Measurements from ENCODE around the gene CINP.
"Not testable (repeated sequence)": the region's sequence is repeated elsewhere in the genome, so short reads cannot be mapped to it uniquely, and the experiment has no call there.

Gene CINP

GRCh38 chr14:102353126-102353619, 9.5 kb downstream of the CINP start:
- no peaks in the 10 kb centered on the region for H3K9me3 Mint-ChIP-seq
- no peak for DNase-seq
- peaks cover 4% of the 10 kb centered on the region for H3K27me3 Mint-ChIP-seq (ENCODE audit: low read depth, poor library complexity)
- H3K36me3 Mint-ChIP-seq (ENCODE audit: low read depth): peaks cover 66% of the 10 kb centered on the region
- no peaks in the 10 kb centered on the region for H3K4me1 Mint-ChIP-seq
- TF ChIP-seq, protein P1, sequence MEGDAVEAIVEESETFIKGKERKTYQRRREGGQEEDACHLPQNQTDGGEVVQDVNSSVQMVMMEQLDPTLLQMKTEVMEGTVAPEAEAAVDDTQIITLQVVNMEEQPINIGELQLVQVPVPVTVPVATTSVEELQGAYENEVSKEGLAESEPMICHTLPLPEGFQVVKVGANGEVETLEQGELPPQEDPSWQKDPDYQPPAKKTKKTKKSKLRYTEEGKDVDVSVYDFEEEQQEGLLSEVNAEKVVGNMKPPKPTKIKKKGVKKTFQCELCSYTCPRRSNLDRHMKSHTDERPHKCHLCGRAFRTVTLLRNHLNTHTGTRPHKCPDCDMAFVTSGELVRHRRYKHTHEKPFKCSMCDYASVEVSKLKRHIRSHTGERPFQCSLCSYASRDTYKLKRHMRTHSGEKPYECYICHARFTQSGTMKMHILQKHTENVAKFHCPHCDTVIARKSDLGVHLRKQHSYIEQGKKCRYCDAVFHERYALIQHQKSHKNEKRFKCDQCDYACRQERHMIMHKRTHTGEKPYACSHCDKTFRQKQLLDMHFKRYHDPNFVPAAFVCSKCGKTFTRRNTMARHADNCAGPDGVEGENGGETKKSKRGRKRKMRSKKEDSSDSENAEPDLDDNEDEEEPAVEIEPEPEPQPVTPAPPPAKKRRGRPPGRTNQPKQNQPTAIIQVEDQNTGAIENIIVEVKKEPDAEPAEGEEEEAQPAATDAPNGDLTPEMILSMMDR (IDR thresholded peaks at IDR 0.05): no peak
- H3K4me3 Mint-ChIP-seq: no peak overlapping the region
- no peak overlapping the region for H3K27ac Mint-ChIP-seq

GRCh38 chr14:102352213-102352612, 10.5 kb downstream of the CINP start:
- Mint-ChIP-seq H3K9me3 (no peaks in the 10 kb centered on the region), H3K27me3 (ENCODE audit: low read depth, poor library complexity) (peaks cover 4% of the 10 kb centered on the region), H3K4me1 (no peaks in the 10 kb centered on the region), H3K36me3 (ENCODE audit: low read depth) (peaks cover 64% of the 10 kb centered on the region), H3K4me3 (no peak overlapping the region), H3K27ac (peak overlapping the region; percentile 45)
- TF ChIP-seq, protein P1 (IDR thresholded peaks at IDR 0.05): no peak
- DNase-seq: no peak

GRCh38 chr14:102351593-102351992, 11.1 kb downstream of the CINP start:
- not testable (repeated sequence) for DNase-seq; H3K4me3 Mint-ChIP-seq; H3K27me3 Mint-ChIP-seq (ENCODE audit: low read depth, poor library complexity); H3K27ac Mint-ChIP-seq; H3K4me1 Mint-ChIP-seq; H3K9me3 Mint-ChIP-seq
- peaks cover 63% of the 10 kb centered on the region for H3K36me3 Mint-ChIP-seq (ENCODE audit: low read depth)

- Mint-ChIP-seq H3K27ac (peak overlapping the region; percentile 32), H3K9me3 (no peaks in the 10 kb centered on the region), H3K27me3 (ENCODE audit: low read depth, poor library complexity) (peaks cover 4% of the 10 kb centered on the region), H3K4me1 (no peaks in the 10 kb centered on the region), H3K36me3 (ENCODE audit: low read depth) (peaks cover 61% of the 10 kb centered on the region), H3K4me3 (no peak overlapping the region)
- TF ChIP-seq, protein P1 (IDR thresholded peaks at IDR 0.05): no peak
- no peak for DNase-seq
These were observed 11.7 kb downstream of the CINP start for GRCh38 chr14:102351023-102351422.

GRCh38 chr14:102348376-102348775, 14.3 kb downstream of the CINP start:
- Mint-ChIP-seq H3K4me1 (no peaks in the 10 kb centered on the region), H3K27ac (peak overlapping the region; percentile 47), H3K9me3 (no peaks in the 10 kb centered on the region), H3K36me3 (ENCODE audit: low read depth) (peaks cover 61% of the 10 kb centered on the region), H3K27me3 (ENCODE audit: low read depth, poor library complexity) (peaks cover 4% of the 10 kb centered on the region), H3K4me3 (no peak overlapping the region)
- TF ChIP-seq, protein P1 (IDR thresholded peaks at IDR 0.05): no peak
- no peak for DNase-seq

DNA sequence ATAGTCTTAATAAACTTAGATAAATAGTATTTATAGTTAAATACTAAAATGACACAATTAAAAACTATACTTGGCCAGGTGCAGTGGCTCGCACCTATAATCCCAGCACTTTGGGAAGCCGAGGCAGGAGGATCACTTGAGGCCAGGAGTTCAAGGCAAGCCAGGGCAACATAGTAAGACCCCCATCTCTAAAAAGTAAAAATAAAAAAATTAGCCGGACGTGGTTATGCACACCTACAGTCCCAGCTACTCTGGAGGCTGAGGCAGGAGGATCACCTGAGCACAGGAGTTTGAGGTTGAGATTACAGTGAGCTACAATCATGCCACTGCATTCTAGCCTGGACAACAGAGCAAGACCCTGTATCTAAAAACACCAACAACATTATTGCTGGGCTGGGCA, 16.0 kb downstream of the CINP start:
- TF ChIP-seq, protein P1 (IDR thresholded peaks at IDR 0.05): no peak
- Mint-ChIP-seq H3K4me3 (no peak overlapping the region), H3K27me3 (ENCODE audit: low read depth, poor library complexity) (peaks cover 4% of the 10 kb centered on the region), H3K4me1 (no peaks in the 10 kb centered on the region), H3K9me3 (no peaks in the 10 kb centered on the region), H3K27ac (no peak overlapping the region), H3K36me3 (ENCODE audit: low read depth) (peaks cover 63% of the 10 kb centered on the region)
- no peak for DNase-seq
